GM21381 (cell line): ENCODE data around the gene LPXN.
A peak's percentile ranks its signal among the peaks of the same experiment; 100 is the strongest.

Source experiments
- ATAC-seq: cut with Tn5 transposase; IDR thresholded peaks from one replicate; pipeline ENCODE4 v1.9.1; 2021; ENCODE audit warnings: mild to moderate bottlenecking, moderate library complexity; ENCODE audit not compliant: unreplicated experiment

The LPXN gene

GRCh38 chr11:58525037-58525614, 50.5 kb downstream of the LPXN start:
- peak; percentile 90 for ATAC-seq

- ATAC-seq = peak; percentile 41
Observed at GRCh38 chr11:58524232-58525036, 51.2 kb downstream of the LPXN start.

GRCh38 chr11:58513747-58514367, 61.8 kb downstream of the LPXN start:
- peak; percentile 68 for ATAC-seq

- ATAC-seq = no peak
Observed at GRCh38 chr11:58511636-58512035, 64.0 kb downstream of the LPXN start.

GRCh38 chr11:58509748-58510147, 65.9 kb downstream of the LPXN start:
- no peak for ATAC-seq

GRCh38 chr11:58508814-58509213, 66.8 kb downstream of the LPXN start:
- ATAC-seq = no peak

GRCh38 chr11:58508005-58508404, 67.7 kb downstream of the LPXN start, which contains the start of gene OR5B21:
OR5B21 (minus strand) TSS chr11:58508105; CDS start chr11:58508105, 0 bp downstream.
- ATAC-seq = no peak

- peak; percentile 2 for ATAC-seq
Observed at GRCh38 chr11:58507355-58507754, 68.3 kb downstream of the LPXN start.

GRCh38 chr11:58506935-58507334, 68.7 kb downstream of the LPXN start:
- ATAC-seq = peak; percentile 43

- no peak for ATAC-seq
Observed at GRCh38 chr11:58505849-58506248, 69.8 kb downstream of the LPXN start.

- no peak for ATAC-seq
Observed at GRCh38 chr11:58504232-58504631, 71.4 kb downstream of the LPXN start.

GRCh38 chr11:58503361-58503856, 72.2 kb downstream of the LPXN start:
- ATAC-seq = peak; percentile 95

GRCh38 chr11:58502004-58502403, 73.7 kb downstream of the LPXN start:
- no peak for ATAC-seq

GRCh38 chr11:58498464-58498863, 77.2 kb downstream of the LPXN start:
- ATAC-seq = no peak

- no peak for ATAC-seq
Observed at GRCh38 chr11:58497951-58498350, 77.7 kb downstream of the LPXN start.

GRCh38 chr11:58495906-58496305, 79.8 kb downstream of the LPXN start:
- no peak for ATAC-seq

GRCh38 chr11:58494101-58494500, 81.6 kb downstream of the LPXN start:
- ATAC-seq = no peak

- no peak for ATAC-seq
Observed at GRCh38 chr11:58493676-58494075, 82.0 kb downstream of the LPXN start.

- ATAC-seq = no peak
Observed at GRCh38 chr11:58490827-58491226, 84.8 kb downstream of the LPXN start.

GRCh38 chr11:58487170-58487569, 88.5 kb downstream of the LPXN start:
- ATAC-seq = no peak

GRCh38 chr11:58485961-58486360, 89.7 kb downstream of the LPXN start:
- ATAC-seq = no peak
